HUES48 (cell line): ENCODE results near the gene DERA.
"Not testable (repeated sequence)": the region's sequence is repeated elsewhere in the genome, so short reads cannot be mapped to it uniquely, and the experiment has no call there.

Source experiments
- H3K27ac ChIP-seq: one replicate; pipeline ENCODE4 v1.7.0; 2013; ENCODE audit warnings: low read depth, low read length, inconsistent platforms
- H3K27me3 ChIP-seq: 2 replicates; pipeline ENCODE4 v1.6.1; 2013; ENCODE audit warnings: mild to moderate bottlenecking, low read length; ENCODE audit not compliant: control insufficient read depth, insufficient read depth
- H3K36me3 ChIP-seq: 2 replicates; pipeline ENCODE4 v1.6.1; 2013; ENCODE audit warnings: low read length; ENCODE audit not compliant: control insufficient read depth, insufficient read depth
- H3K4me1 ChIP-seq: 2 replicates; pipeline ENCODE4 v1.6.1; 2013; ENCODE audit warnings: mild to moderate bottlenecking, low read length; ENCODE audit not compliant: control insufficient read depth, insufficient read depth
- H3K4me3 ChIP-seq: 2 replicates; pipeline ENCODE4 v1.5.1; 2013; ENCODE audit warnings: mild to moderate bottlenecking, low read depth, low read length
- H3K9ac ChIP-seq: 2 replicates; pipeline ENCODE4 v1.6.1; 2013; ENCODE audit warnings: mild to moderate bottlenecking, low read depth, low read length, moderate library complexity
- H3K9me3 ChIP-seq: 2 replicates; pipeline ENCODE4 v1.6.1; 2013; ENCODE audit warnings: low read length; ENCODE audit not compliant: control insufficient read depth, insufficient read depth

DERA gene

GRCh38 chr12:15910468-15910863 lies 666 bp upstream of the DERA start:
- peaks cover 14% of the 10 kb centered on the region for H3K4me1 ChIP-seq
- peak overlapping the region; percentile 95 for H3K27ac ChIP-seq
- H3K9me3 ChIP-seq: no peaks in the 10 kb centered on the region
- peaks cover 17% of the 10 kb centered on the region for H3K36me3 ChIP-seq
- H3K27me3 ChIP-seq: no peaks in the 10 kb centered on the region; the same call in 1 of the 2 replicates
- peak overlapping the region; percentile 81; the same call in 1 of the 2 replicates for H3K4me3 ChIP-seq
- peak overlapping the region; percentile 87; the same call in 1 of the 2 replicates for H3K9ac ChIP-seq

GRCh38 chr12:15911931-15912330 lies 799 bp downstream of the DERA start:
- H3K4me1 ChIP-seq: peaks cover 16% of the 10 kb centered on the region
- not testable (repeated sequence) for H3K36me3 ChIP-seq, H3K27me3 ChIP-seq, H3K9me3 ChIP-seq
- H3K9ac ChIP-seq: peak overlapping the region; percentile 87
- peak overlapping the region; percentile 81 for H3K4me3 ChIP-seq
- peak overlapping the region; percentile 95 for H3K27ac ChIP-seq

GRCh38 chr12:15914131-15914530 lies 3.0 kb downstream of the DERA start:
- H3K4me3 ChIP-seq, H3K27me3 ChIP-seq, H3K36me3 ChIP-seq, H3K9me3 ChIP-seq, H3K9ac ChIP-seq, H3K27ac ChIP-seq: not testable (repeated sequence)
- H3K4me1 ChIP-seq: peaks cover 16% of the 10 kb centered on the region

GRCh38 chr12:15918066-15918465 lies 6.9 kb downstream of the DERA start:
- Histone ChIP-seq H3K4me3 (no peak overlapping the region), H3K4me1 (peaks cover 6% of the 10 kb centered on the region; the same call in 1 of the 2 replicates), H3K27me3 (no peaks in the 10 kb centered on the region), H3K9ac (no peak overlapping the region), H3K36me3 (no peaks in the 10 kb centered on the region), H3K27ac (no peak overlapping the region), H3K9me3 (no peaks in the 10 kb centered on the region)

- no peak overlapping the region for H3K9ac ChIP-seq
- H3K4me1 ChIP-seq: peaks cover 12% of the 10 kb centered on the region; the same call in 1 of the 2 replicates
- H3K27ac ChIP-seq: no peak overlapping the region
- H3K27me3 ChIP-seq: no peaks in the 10 kb centered on the region
- no peak overlapping the region for H3K4me3 ChIP-seq
- H3K9me3 ChIP-seq: no peaks in the 10 kb centered on the region
- H3K36me3 ChIP-seq: no peaks in the 10 kb centered on the region
These were observed 8.3 kb downstream of the DERA start for GRCh38 chr12:15919418-15919817.

- Histone ChIP-seq H3K27ac (no peak overlapping the region), H3K9me3 (no peaks in the 10 kb centered on the region), H3K36me3 (no peaks in the 10 kb centered on the region), H3K27me3 (no peaks in the 10 kb centered on the region), H3K9ac (no peak overlapping the region), H3K4me1 (peaks cover 28% of the 10 kb centered on the region), H3K4me3 (no peak overlapping the region)
These were observed 13.8 kb downstream of the DERA start for GRCh38 chr12:15924956-15925355.

- H3K27me3 ChIP-seq: no peaks in the 10 kb centered on the region
- H3K36me3 ChIP-seq: no peaks in the 10 kb centered on the region
- H3K9ac ChIP-seq: no peak overlapping the region
- H3K4me3 ChIP-seq: no peak overlapping the region
- H3K9me3 ChIP-seq: no peaks in the 10 kb centered on the region
- H3K27ac ChIP-seq: peak overlapping the region; percentile 52
- H3K4me1 ChIP-seq: peaks cover 32% of the 10 kb centered on the region
These were observed 17.2 kb downstream of the DERA start for GRCh38 chr12:15928346-15928745.

GRCh38 chr12:15928870-15929571 lies 17.9 kb downstream of the DERA start:
- Histone ChIP-seq H3K9ac (no peak overlapping the region), H3K9me3 (no peaks in the 10 kb centered on the region), H3K4me3 (no peak overlapping the region), H3K27me3 (no peaks in the 10 kb centered on the region), H3K4me1 (peaks cover 27% of the 10 kb centered on the region), H3K27ac (peak overlapping the region; percentile 52), H3K36me3 (no peaks in the 10 kb centered on the region)

GRCh38 chr12:15931590-15932053 lies 20.5 kb downstream of the DERA start:
- no peaks in the 10 kb centered on the region for H3K27me3 ChIP-seq
- no peak overlapping the region for H3K27ac ChIP-seq
- H3K4me1 ChIP-seq: peaks cover 24% of the 10 kb centered on the region
- H3K4me3 ChIP-seq: no peak overlapping the region
- H3K9ac ChIP-seq: no peak overlapping the region
- no peaks in the 10 kb centered on the region for H3K9me3 ChIP-seq
- no peaks in the 10 kb centered on the region for H3K36me3 ChIP-seq

GRCh38 chr12:15932327-15932726 lies 21.2 kb downstream of the DERA start:
- H3K9me3 ChIP-seq: no peaks in the 10 kb centered on the region
- H3K27ac ChIP-seq: no peak overlapping the region
- H3K36me3 ChIP-seq: no peaks in the 10 kb centered on the region
- H3K4me3 ChIP-seq: no peak overlapping the region
- H3K27me3 ChIP-seq: no peaks in the 10 kb centered on the region
- H3K4me1 ChIP-seq: peaks cover 24% of the 10 kb centered on the region
- no peak overlapping the region for H3K9ac ChIP-seq

- Histone ChIP-seq H3K9me3 (no peaks in the 10 kb centered on the region), H3K36me3 (no peaks in the 10 kb centered on the region), H3K27ac (no peak overlapping the region), H3K4me1 (peaks cover 24% of the 10 kb centered on the region), H3K9ac (no peak overlapping the region), H3K27me3 (no peaks in the 10 kb centered on the region), H3K4me3 (no peak overlapping the region)
These were observed 21.8 kb downstream of the DERA start for GRCh38 chr12:15932971-15933370.
